LNCAP (cell line): ENCODE measurements around the gene SIX1.

Experiments used
- CTCF ChIP-seq: fragments of 450-650 bp; IDR thresholded peaks from 2 replicates; pipeline ENCODE4 v1.5.1; 2017; ENCODE audit warnings: mild to moderate bottlenecking

SIX1 gene

DNA sequence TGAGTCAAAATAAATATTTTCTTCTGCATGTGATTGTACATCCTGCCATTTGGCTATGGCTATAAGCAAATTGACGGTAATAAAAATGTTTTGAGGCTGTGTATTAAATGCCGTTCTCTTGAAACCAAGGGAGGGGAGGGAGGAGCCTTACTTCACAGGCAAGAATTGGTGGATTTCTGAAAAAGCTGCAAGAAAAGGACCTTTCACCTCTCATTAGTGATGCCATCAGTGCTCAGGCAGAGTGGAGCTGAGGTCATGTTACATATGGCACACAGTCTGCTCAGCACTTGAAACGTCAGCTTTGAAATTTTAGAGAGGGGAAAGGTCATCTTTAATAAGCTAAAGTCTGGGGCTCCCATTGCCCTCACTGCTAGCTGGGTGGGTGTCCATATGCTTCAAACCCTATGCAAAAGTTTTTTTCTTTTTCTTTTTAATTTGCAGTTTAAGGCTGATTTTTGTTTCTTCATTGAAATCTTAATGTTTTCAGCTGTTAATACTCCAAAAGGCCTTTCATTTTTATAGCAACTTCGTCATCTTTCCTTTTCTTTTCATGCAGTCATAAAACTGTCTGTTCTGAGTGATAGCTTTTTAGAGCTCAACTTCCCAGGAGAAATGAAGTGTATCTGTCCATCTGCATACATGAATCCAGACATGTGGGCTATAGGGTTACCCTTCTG lies 9.8 kb upstream of the SIX1 start:
- no peak for TF ChIP-seq CTCF

GRCh38 chr14:60658211-60658690 lies 9.0 kb upstream of the SIX1 start:
- TF ChIP-seq CTCF: no peak

DNA sequence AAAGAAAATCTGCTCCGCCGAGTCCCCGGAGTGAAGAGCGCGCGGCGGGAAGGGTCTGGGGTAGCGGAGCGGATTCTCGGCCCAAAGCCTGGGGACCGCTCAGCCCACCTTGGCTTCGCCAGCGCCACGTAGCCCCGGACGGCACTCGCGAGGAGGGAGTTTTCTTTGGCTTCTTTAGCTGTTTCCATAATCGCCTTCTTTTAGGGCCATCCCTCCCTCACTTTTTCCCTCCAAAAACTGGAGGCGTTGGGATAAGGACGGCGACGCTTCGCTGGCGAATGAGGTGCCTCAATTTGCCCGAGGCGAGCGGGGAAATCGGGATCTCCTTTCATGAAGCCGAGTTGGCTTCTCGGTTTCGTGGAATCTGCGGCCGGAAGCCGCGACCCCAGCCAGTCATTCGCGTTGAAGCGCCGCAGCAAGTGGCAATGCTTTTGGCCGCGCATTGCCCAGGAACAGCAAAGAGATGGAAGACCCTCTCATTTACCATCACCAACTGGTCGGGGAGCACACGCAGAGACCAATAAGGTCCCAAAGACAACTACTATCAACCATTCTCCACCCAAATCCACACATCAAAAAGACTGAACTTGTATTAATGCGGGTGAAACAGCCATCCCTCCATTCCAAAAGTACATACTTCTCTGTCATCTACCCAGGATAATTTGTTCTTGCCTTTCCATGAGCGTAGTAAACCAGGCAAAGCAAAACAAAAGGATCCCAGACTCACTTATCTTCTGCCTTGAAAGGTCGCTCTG lies 8.4 kb upstream of the SIX1 start:
- TF ChIP-seq CTCF: no peak

- TF ChIP-seq CTCF: no peak; the same call in 1 of the 2 replicates
Measured at GRCh38 chr14:60656686-60657455, 7.6 kb upstream of the SIX1 start.

DNA sequence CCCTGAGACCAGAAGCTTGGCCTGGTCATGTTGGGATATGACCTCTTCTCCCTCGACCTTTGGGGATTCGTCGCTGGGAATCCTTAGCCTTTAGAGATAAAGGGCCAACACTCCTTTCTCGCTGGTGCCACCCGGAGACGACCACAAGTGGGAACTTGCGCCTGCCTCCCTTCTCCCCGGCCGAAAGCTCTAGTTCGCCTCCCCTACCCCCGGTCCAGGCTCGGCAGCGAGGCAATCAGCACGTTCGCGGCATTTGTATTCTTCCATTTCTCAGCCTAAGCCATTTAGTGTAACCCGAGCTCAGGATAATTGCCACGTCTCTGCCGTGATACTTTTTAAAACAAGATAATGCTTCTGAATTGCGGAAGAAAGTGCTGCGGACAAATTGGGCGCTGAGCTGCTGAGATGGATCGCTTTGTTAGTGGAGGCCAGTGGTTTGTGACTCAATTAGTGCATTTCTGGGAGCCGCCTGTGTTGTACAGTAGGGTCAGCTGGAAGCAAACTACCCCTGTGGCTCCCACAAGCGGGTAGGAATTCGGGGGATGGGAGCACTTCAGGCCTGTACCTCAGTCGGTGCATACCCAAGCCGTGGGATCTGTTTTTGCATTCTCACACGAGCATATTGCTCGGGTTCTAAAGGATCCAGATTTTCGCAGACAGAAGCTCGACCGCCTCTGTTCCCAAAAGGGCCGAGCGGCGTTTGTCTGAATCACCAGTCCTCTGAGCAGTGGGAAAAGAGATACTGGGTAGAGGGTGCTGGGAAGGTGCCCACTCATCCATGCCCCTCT lies 6.8 kb upstream of the SIX1 start:
- no peak for TF ChIP-seq CTCF

DNA sequence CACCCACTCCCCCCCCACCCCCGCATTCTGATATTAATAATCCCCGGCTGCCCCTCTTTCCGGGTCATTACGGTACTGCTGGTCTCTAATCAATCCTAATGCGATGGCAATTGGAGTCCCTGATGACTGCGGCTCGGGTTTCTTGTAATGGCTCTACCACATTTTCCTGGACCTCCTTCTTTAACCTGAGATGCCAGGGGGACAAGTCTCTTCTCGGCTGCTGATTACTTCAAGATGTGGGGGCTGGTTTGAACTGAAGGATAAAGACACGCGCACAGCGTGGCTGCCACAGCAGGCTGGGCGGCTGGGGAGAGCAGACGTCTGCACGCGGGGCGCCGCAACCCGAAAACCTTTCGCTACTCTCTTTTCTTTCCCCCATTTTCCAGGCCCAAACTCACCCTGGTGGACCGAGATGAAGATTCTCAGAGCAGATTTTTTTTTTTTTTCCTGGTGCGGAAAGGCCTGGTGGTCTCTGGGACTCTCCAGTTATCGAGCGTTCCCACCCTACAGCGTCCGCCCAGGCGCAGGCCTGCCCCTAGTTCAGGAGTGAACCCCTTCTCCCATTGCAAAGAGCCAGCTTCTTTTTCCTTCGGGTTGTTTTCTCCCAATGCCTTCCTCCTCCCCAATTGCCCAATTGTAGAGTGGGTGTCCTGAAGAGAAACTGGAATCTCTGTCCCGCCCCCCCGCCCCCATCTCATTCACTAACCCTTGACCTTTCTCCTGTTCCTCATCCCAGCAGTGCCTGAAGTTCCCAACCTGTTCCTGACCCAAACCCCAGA lies 6.0 kb upstream of the SIX1 start:
- no peak for TF ChIP-seq CTCF
